ENCODE measurements around the gene DYNLT5.
A peak's percentile ranks its signal among the peaks of the same experiment; 100 is the strongest.

Gene DYNLT5

GRCh38 chr1:66752000-66752592 is at the start of gene DYNLT5:
Gene DYNLT5 (plus strand): TSS chr1:66752459. CDS start chr1:66754659, 2,200 bp downstream.
- no peak within 1 kb of the TSS for H3K9ac ChIP-seq (ENCODE audit: low read length)
- H3K4me3 ChIP-seq (ENCODE audit: low read length) = peak within 1 kb of the TSS; percentile 13; the same call in 1 of the 2 replicates
- peak within 1 kb of the TSS; percentile 20; the same call in 1 of the 2 replicates for H3K4me2 ChIP-seq (ENCODE audit: low read depth, low read length)
- no peaks in the 10 kb centered on the region for H3K36me3 ChIP-seq (replicated peaks; ENCODE audit: insufficient read depth, low read length)
- no peaks in the 10 kb centered on the region for H3K27me3 ChIP-seq (replicated peaks; ENCODE audit: insufficient read depth, low read length)
- no peaks in the 10 kb centered on the region for H3K9me3 ChIP-seq (replicated peaks; ENCODE audit: insufficient read depth, low read length)
- TF ChIP-seq EZH2 (optimal IDR thresholded peaks at IDR 0.05; ENCODE audit: low read depth, low read length) = no peak
- no peak for TF ChIP-seq CTCF (IDR thresholded peaks at IDR 0.05; ENCODE audit: low read length)
- TF ChIP-seq EZH2phosphoT487 (IDR thresholded peaks at IDR 0.05; ENCODE audit: low read length) = no peak
- DNase-seq = no peak
- peaks cover 12% of the 10 kb centered on the region for H3K4me1 ChIP-seq (ENCODE audit: low read length)
- no peaks in the 10 kb centered on the region for H3K9me2 ChIP-seq (replicated peaks; ENCODE audit: insufficient read depth, low read length)
- H3K79me2 ChIP-seq (ENCODE audit: low read length) = no peaks in the 10 kb centered on the region
- no peaks in the 10 kb centered on the region for H4K20me1 ChIP-seq (ENCODE audit: insufficient read depth, low read length)
- H2AFZ ChIP-seq (ENCODE audit: low read length) = no peak within 1 kb of the TSS
- peaks cover 6% of the 10 kb centered on the region; the same call in 1 of the 2 replicates for H3F3A ChIP-seq (ENCODE audit: insufficient read depth, low read length)
- no peak within 1 kb of the TSS for H3K27ac ChIP-seq (ENCODE audit: low read length)

- H3K4me3 ChIP-seq (ENCODE audit: low read length) = no peak overlapping the region
- DNase-seq = no peak
- H4K20me1 ChIP-seq (ENCODE audit: insufficient read depth, low read length) = no peaks in the 10 kb centered on the region
- H3K9ac ChIP-seq (ENCODE audit: low read length) = no peak overlapping the region
- no peaks in the 10 kb centered on the region for H3K9me3 ChIP-seq (replicated peaks; ENCODE audit: insufficient read depth, low read length)
- H3K9me2 ChIP-seq (replicated peaks; ENCODE audit: insufficient read depth, low read length) = no peaks in the 10 kb centered on the region
- no peaks in the 10 kb centered on the region for H3F3A ChIP-seq (ENCODE audit: insufficient read depth, low read length)
- H3K79me2 ChIP-seq (ENCODE audit: low read length) = no peaks in the 10 kb centered on the region
- no peak overlapping the region for H3K4me2 ChIP-seq (ENCODE audit: low read depth, low read length)
- no peaks in the 10 kb centered on the region for H3K27me3 ChIP-seq (replicated peaks; ENCODE audit: insufficient read depth, low read length)
- no peaks in the 10 kb centered on the region for H3K36me3 ChIP-seq (replicated peaks; ENCODE audit: insufficient read depth, low read length)
- no peak overlapping the region for H2AFZ ChIP-seq (ENCODE audit: low read length)
- no peaks in the 10 kb centered on the region for H3K4me1 ChIP-seq (ENCODE audit: low read length)
- no peak overlapping the region for H3K27ac ChIP-seq (ENCODE audit: low read length)
- TF ChIP-seq EZH2 (optimal IDR thresholded peaks at IDR 0.05; ENCODE audit: low read depth, low read length) = no peak
- no peak for TF ChIP-seq CTCF (IDR thresholded peaks at IDR 0.05; ENCODE audit: low read length)
These were observed 47.9 kb upstream of the DYNLT5 start for GRCh38 chr1:66704177-66704875.

- Histone ChIP-seq H3K9me2 (replicated peaks; ENCODE audit: insufficient read depth, low read length) (no peaks in the 10 kb centered on the region), H3K79me2 (ENCODE audit: low read length) (no peaks in the 10 kb centered on the region), H3K27ac (ENCODE audit: low read length) (no peak overlapping the region), H3K36me3 (replicated peaks; ENCODE audit: insufficient read depth, low read length) (no peaks in the 10 kb centered on the region), H3K27me3 (replicated peaks; ENCODE audit: insufficient read depth, low read length) (no peaks in the 10 kb centered on the region), H3F3A (ENCODE audit: insufficient read depth, low read length) (no peaks in the 10 kb centered on the region), H3K4me3 (ENCODE audit: low read length) (no peak overlapping the region), H3K9me3 (replicated peaks; ENCODE audit: insufficient read depth, low read length) (no peaks in the 10 kb centered on the region), H2AFZ (ENCODE audit: low read length) (no peak overlapping the region), H3K9ac (ENCODE audit: low read length) (no peak overlapping the region), H3K4me1 (ENCODE audit: low read length) (no peaks in the 10 kb centered on the region), H3K4me2 (ENCODE audit: low read depth, low read length) (no peak overlapping the region), H4K20me1 (ENCODE audit: insufficient read depth, low read length) (no peaks in the 10 kb centered on the region)
- DNase-seq = no peak
- no peak for TF ChIP-seq CTCF (IDR thresholded peaks at IDR 0.05; ENCODE audit: low read length)
- no peak for TF ChIP-seq EZH2 (optimal IDR thresholded peaks at IDR 0.05; ENCODE audit: low read depth, low read length)
- no peak for TF ChIP-seq EZH2phosphoT487 (IDR thresholded peaks at IDR 0.05; ENCODE audit: low read length)
These were observed 47.1 kb upstream of the DYNLT5 start for GRCh38 chr1:66705110-66705509.

Data from MM.1S (cell line).